Neural cell (in vitro differentiated cells): ENCODE results near the gene RAB44. TPM values are rescaled to one million over a fixed set of nuclear protein-coding genes. Genes with fewer than 3 reads are reported as not detected.

Experiments
- H2AFZ ChIP-seq: fragments of 200-600, 300-800 bp; sonication (generic), shearing (Covaris generic); 2 replicates; pipeline ENCODE4 v1.6.0; 2014; ENCODE audit warnings: low read depth, mild to moderate bottlenecking, antibody characterized with exemption, low read length, moderate library complexity
- H3F3A ChIP-seq: fragments of 200-600 bp; shearing (Covaris generic); 2 replicates; pipeline ENCODE4 v1.6.1; 2016; ENCODE audit warnings: mild to moderate bottlenecking, moderate library complexity, mixed read lengths, antibody characterized with exemption, low read length; ENCODE audit not compliant: insufficient read depth, poor library complexity, severe bottlenecking
- H3K27ac ChIP-seq: fragments of 200-600, 300-800 bp; sonication (generic), shearing (Covaris generic); 2 replicates; pipeline ENCODE4 v1.5.1; 2014; ENCODE audit warnings: mild to moderate bottlenecking, low read length, moderate library complexity
- H3K27me3 ChIP-seq: fragments of 300-800, 200-600 bp; sonication (generic), shearing (Covaris generic); 2 replicates; pipeline ENCODE4 v1.6.0; 2014; ENCODE audit warnings: mild to moderate bottlenecking, low read depth, low read length, moderate library complexity; ENCODE audit not compliant: insufficient read depth
- H3K36me3 ChIP-seq: fragments of 300-800, 200-600 bp; sonication (generic), shearing (Covaris generic); 2 replicates; pipeline ENCODE4 v1.5.1; 2014; ENCODE audit warnings: mild to moderate bottlenecking, antibody characterized with exemption, low read length, moderate library complexity; ENCODE audit not compliant: insufficient read depth
- H3K4me2 ChIP-seq: fragments of 300-800, 200-600 bp; sonication (generic), shearing (Covaris generic); 2 replicates; pipeline ENCODE4 v1.6.0; 2014; ENCODE audit warnings: mild to moderate bottlenecking, low read length
- H3K4me3 ChIP-seq: fragments of 300-800, 200-600 bp; sonication (generic), shearing (Covaris generic); 2 replicates; pipeline ENCODE4 v1.5.1; 2014; ENCODE audit warnings: mild to moderate bottlenecking, low read length, moderate library complexity
- H3K79me2 ChIP-seq: fragments of 200-600 bp; shearing (Covaris generic); replicated peaks from 2 replicates; pipeline ENCODE4 v1.6.0; 2014; ENCODE audit warnings: mild to moderate bottlenecking, low read length, moderate library complexity; ENCODE audit not compliant: insufficient read depth
- H3K9ac ChIP-seq: fragments of 300-800, 200-600 bp; sonication (generic), shearing (Covaris generic); 2 replicates; pipeline ENCODE4 v1.6.1; 2016; ENCODE audit warnings: mild to moderate bottlenecking, low read length, mixed read lengths
- H3K9me2 ChIP-seq: fragments of 200-600 bp; shearing (Covaris generic); 2 replicates; pipeline ENCODE4 v1.6.1; 2016; ENCODE audit warnings: mild to moderate bottlenecking, low read length, mixed read lengths; ENCODE audit not compliant: insufficient read depth
- H3K9me3 ChIP-seq: fragments of 200-600, 300-800 bp; sonication (generic), shearing (Covaris generic); 2 replicates; pipeline ENCODE4 v1.6.1; 2016; ENCODE audit warnings: mild to moderate bottlenecking, mixed run types, low read length, moderate library complexity, mixed read lengths
- H4K20me1 ChIP-seq: fragments of 200-600 bp; shearing (Covaris generic); 2 replicates; pipeline ENCODE4 v1.6.1; 2016; ENCODE audit warnings: mild to moderate bottlenecking, mixed run types; ENCODE audit not compliant: insufficient read depth
- EP300 ChIP-seq: fragments of 450-650 bp; conservative IDR thresholded peaks from 2 replicates; pipeline ENCODE4 v1.6.1; 2014; ENCODE audit warnings: antibody characterized with exemption, mild to moderate bottlenecking, moderate library complexity; ENCODE audit not compliant: poor library complexity, severe bottlenecking
- EZH2 ChIP-seq: fragments of 200-600, 300-800 bp; shearing (Covaris generic), sonication (generic); IDR thresholded peaks from 2 replicates; pipeline ENCODE4 v1.6.1; 2014; ENCODE audit warnings: antibody characterized with exemption, low read length, borderline replicate concordance, mild to moderate bottlenecking; ENCODE audit not compliant: insufficient read depth, poor library complexity, severe bottlenecking
- MXI1 ChIP-seq: fragments of 450-650 bp; conservative IDR thresholded peaks from 2 replicates; pipeline ENCODE4 v1.6.1; 2014; ENCODE audit warnings: antibody characterized with exemption, mild to moderate bottlenecking; ENCODE audit not compliant: poor library complexity, severe bottlenecking
- POLR2AphosphoS5 ChIP-seq: IDR thresholded peaks from 2 replicates; pipeline ENCODE4 v1.6.1; 2012
- RAD21 ChIP-seq: fragments of 450-650 bp; conservative IDR thresholded peaks from 2 replicates; pipeline ENCODE4 v1.6.1; 2014; ENCODE audit warnings: antibody characterized with exemption, mild to moderate bottlenecking, moderate library complexity
- SMC3 ChIP-seq: fragments of 450-650 bp; conservative IDR thresholded peaks from 2 replicates; pipeline ENCODE4 v1.6.1; 2014; ENCODE audit warnings: antibody characterized with exemption, mild to moderate bottlenecking, moderate library complexity; ENCODE audit not compliant: poor library complexity
- TAF1 ChIP-seq: IDR thresholded peaks from 2 replicates; pipeline ENCODE4 v1.6.1; 2012; ENCODE audit warnings: low read depth
- polyA plus RNA-seq: library from polyadenylated mRNA; depleted of rRNA; stranded (reverse); fragments of >200 nt; gene quantifications from 2 replicates; pipeline ENCODE4 v1.2.3, GENCODE V29; 2014
- TF ChIP-seq, protein P1 (sequence below): IDR thresholded peaks from 2 replicates; pipeline ENCODE4 v1.6.1; 2012; ENCODE audit warnings: borderline replicate concordance
- TF ChIP-seq, protein P2 (sequence below): fragments of 450-650 bp; IDR thresholded peaks from 2 replicates; pipeline ENCODE4 v1.5.1; 2014; ENCODE audit warnings: antibody characterized with exemption, mild to moderate bottlenecking, moderate library complexity; ENCODE audit not compliant: poor library complexity, severe bottlenecking

RAB44 gene
- polyA plus RNA-seq, 1 donor from 2014 or later: not detected

DNA sequence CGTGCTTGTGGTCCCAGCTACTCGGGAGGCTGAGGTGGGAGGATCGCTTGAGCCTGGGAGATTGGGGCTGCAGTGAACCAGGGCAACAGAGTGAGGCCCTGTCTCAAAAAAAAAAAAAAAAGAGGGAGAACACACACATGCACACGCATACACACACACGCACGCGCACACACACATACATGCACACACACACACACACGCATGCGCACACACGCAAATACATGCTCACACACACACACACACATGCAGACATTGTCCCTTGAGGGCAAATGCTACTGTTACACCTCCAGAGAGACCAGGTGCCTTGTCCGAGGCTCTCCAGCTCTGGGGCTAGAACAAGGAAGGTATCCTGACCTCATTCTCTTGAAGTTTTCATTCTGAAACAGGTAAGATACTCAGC is 64.5 kb downstream of the RAB44 start:
- H3K4me2 ChIP-seq: no peak overlapping the region
- H3K9ac ChIP-seq: no peak overlapping the region
- H3F3A ChIP-seq: no peaks in the 10 kb centered on the region
- H3K27me3 ChIP-seq: no peaks in the 10 kb centered on the region
- H3K27ac ChIP-seq: no peak overlapping the region
- H3K9me2 ChIP-seq: no peaks in the 10 kb centered on the region
- TF ChIP-seq, protein P1, sequence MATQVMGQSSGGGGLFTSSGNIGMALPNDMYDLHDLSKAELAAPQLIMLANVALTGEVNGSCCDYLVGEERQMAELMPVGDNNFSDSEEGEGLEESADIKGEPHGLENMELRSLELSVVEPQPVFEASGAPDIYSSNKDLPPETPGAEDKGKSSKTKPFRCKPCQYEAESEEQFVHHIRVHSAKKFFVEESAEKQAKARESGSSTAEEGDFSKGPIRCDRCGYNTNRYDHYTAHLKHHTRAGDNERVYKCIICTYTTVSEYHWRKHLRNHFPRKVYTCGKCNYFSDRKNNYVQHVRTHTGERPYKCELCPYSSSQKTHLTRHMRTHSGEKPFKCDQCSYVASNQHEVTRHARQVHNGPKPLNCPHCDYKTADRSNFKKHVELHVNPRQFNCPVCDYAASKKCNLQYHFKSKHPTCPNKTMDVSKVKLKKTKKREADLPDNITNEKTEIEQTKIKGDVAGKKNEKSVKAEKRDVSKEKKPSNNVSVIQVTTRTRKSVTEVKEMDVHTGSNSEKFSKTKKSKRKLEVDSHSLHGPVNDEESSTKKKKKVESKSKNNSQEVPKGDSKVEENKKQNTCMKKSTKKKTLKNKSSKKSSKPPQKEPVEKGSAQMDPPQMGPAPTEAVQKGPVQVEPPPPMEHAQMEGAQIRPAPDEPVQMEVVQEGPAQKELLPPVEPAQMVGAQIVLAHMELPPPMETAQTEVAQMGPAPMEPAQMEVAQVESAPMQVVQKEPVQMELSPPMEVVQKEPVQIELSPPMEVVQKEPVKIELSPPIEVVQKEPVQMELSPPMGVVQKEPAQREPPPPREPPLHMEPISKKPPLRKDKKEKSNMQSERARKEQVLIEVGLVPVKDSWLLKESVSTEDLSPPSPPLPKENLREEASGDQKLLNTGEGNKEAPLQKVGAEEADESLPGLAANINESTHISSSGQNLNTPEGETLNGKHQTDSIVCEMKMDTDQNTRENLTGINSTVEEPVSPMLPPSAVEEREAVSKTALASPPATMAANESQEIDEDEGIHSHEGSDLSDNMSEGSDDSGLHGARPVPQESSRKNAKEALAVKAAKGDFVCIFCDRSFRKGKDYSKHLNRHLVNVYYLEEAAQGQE: no peak
- no peak for TF ChIP-seq POLR2AphosphoS5
- TF ChIP-seq SMC3: no peak
- TF ChIP-seq EP300: no peak
- no peak for TF ChIP-seq TAF1
- TF ChIP-seq MXI1: no peak
- TF ChIP-seq EZH2: no peak
- no peaks in the 10 kb centered on the region for H4K20me1 ChIP-seq
- H3K36me3 ChIP-seq: no peaks in the 10 kb centered on the region
- no peaks in the 10 kb centered on the region for H3K79me2 ChIP-seq
- H2AFZ ChIP-seq: no peak overlapping the region
- H3K9me3 ChIP-seq: no peaks in the 10 kb centered on the region
- H3K4me3 ChIP-seq: no peak overlapping the region

DNA sequence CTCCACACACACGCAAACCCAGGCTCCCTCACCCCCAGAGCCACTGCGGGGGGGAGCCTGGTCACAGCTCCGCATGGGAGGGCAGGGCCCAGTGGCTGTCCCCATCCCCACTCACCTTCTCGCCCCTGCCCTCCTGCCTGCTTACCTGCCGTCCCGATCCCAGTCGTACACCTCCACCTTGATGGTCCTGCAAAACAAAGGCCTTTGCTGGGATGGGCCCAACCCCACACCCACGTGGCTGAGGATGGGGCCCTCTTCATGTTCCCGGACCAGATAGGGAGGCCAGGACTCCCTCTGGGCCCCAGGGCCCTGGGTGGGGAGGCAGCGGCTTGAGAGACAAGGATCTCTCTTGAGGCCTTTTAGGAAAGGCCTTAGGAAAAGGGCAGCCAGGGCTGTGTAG is 67.6 kb downstream of the RAB44 start:
- peak overlapping the region; percentile 61 for H3K27ac ChIP-seq
- peak overlapping the region; percentile 36 for H3K4me3 ChIP-seq
- no peak overlapping the region for H2AFZ ChIP-seq
- no peak overlapping the region for H3K4me2 ChIP-seq
- H4K20me1 ChIP-seq: no peaks in the 10 kb centered on the region
- no peaks in the 10 kb centered on the region for H3F3A ChIP-seq
- no peaks in the 10 kb centered on the region for H3K36me3 ChIP-seq
- H3K27me3 ChIP-seq: no peaks in the 10 kb centered on the region
- TF ChIP-seq MXI1 (no peak), POLR2AphosphoS5 (no peak), RAD21 (no peak), EP300 (no peak), TAF1 (no peak), EZH2 (no peak), SMC3 (no peak)
- TF ChIP-seq, protein P2, sequence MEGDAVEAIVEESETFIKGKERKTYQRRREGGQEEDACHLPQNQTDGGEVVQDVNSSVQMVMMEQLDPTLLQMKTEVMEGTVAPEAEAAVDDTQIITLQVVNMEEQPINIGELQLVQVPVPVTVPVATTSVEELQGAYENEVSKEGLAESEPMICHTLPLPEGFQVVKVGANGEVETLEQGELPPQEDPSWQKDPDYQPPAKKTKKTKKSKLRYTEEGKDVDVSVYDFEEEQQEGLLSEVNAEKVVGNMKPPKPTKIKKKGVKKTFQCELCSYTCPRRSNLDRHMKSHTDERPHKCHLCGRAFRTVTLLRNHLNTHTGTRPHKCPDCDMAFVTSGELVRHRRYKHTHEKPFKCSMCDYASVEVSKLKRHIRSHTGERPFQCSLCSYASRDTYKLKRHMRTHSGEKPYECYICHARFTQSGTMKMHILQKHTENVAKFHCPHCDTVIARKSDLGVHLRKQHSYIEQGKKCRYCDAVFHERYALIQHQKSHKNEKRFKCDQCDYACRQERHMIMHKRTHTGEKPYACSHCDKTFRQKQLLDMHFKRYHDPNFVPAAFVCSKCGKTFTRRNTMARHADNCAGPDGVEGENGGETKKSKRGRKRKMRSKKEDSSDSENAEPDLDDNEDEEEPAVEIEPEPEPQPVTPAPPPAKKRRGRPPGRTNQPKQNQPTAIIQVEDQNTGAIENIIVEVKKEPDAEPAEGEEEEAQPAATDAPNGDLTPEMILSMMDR: no peak
- TF ChIP-seq, protein P1: no peak
- no peaks in the 10 kb centered on the region for H3K9me3 ChIP-seq
- no peaks in the 10 kb centered on the region for H3K79me2 ChIP-seq
- H3K9ac ChIP-seq: peak overlapping the region; percentile 51
- no peaks in the 10 kb centered on the region for H3K9me2 ChIP-seq
